Psoas muscle (tissue), 8 donors: ENCODE results near the gene INSL4. TPM values are rescaled to one million over a fixed set of nuclear protein-coding genes. Genes with fewer than 3 reads are reported as not detected.

ENCODE experiments used
- ATAC-seq, 4 donors: fragments of 200-7000 bp; cut with Tn5 transposase; one replicate each; pipeline ENCODE4 v1.9.1; 2020; ENCODE audit warnings: moderate library complexity in 3 of 4, mild to moderate bottlenecking in 2 of 4
- DNase-seq, 2 donors: peaks; one replicate each; pipeline ENCODE4 v3.0.0-alpha.2; 2020
- H3K27ac ChIP-seq: fragments of 200-600 bp; one replicate; pipeline ENCODE4 v1.8.0; 2022
- H3K27me3 ChIP-seq, 3 donors: fragments of 200-600 bp in 1 of 3; one replicate each; pipeline versions ENCODE4 v1.6.1 to v1.8.0; 2013 to 2022; ENCODE audit warnings: low read length in 2 of 3, mild to moderate bottlenecking in 2 of 3, moderate library complexity in 1 of 3; ENCODE audit not compliant: insufficient read depth in 3 of 3
- H3K36me3 ChIP-seq, 2 donors: fragments of 200-600 bp in 1 of 2; one replicate each; pipeline versions ENCODE4 v1.6.1 to v1.8.0; 2013 to 2022; ENCODE audit warnings: low read depth in 1 of 2, mild to moderate bottlenecking in 1 of 2, moderate library complexity in 1 of 2; ENCODE audit not compliant: insufficient read depth in 1 of 2
- H3K4me1 ChIP-seq: fragments of 200-600 bp; one replicate; pipeline ENCODE4 v1.8.0; 2022
- H3K4me3 ChIP-seq: fragments of 200-600 bp; one replicate; pipeline ENCODE4 v1.8.0; 2022; ENCODE audit warnings: mild to moderate bottlenecking
- H3K9me3 ChIP-seq: fragments of 200-600 bp; one replicate; pipeline ENCODE4 v1.8.0; 2022
- WGBS, 3 donors: extraction: QIAGEN DNeasy Blood & Tissue Kit; methylation state at CpG; one replicate each; pipeline versions ENCODE4 v1.1.6 to v1.1.7; 2013; 5-methylcytosine and 5-hydroxymethylcytosine counted together
- intact Hi-C, 2 donors: fragments of 100-400 bp; cut with DNase I; formaldehyde crosslinking; loops; one replicate each; pipeline versions ENCODE4 v1.11.0 to v1.14.2; 2022
- polyA plus RNA-seq, 3 donors: library from polyadenylated mRNA; stranded (reverse); fragments of 200-250 nt; gene quantifications; one replicate each; pipeline ENCODE4 v1.2.3, GENCODE V29; 2013
- total RNA-seq, 4 donors: library from RNA; stranded (reverse); fragmentation: NEBNext Ultra II Directional in 2 of 4; extraction: Animal tissue kit (Norgen Biotek cat#: 25700) in 2 of 4; gene quantifications; one replicate each; pipeline versions ENCODE4 v1.2.1 to v1.2.4, GENCODE V29; 2021 to 2023
- TF ChIP-seq, protein P1 (sequence below): fragments of 200-600 bp; IDR thresholded peaks from one replicate; pipeline ENCODE4 v1.8.0; 2022; ENCODE audit warnings: antibody characterized with exemption
- donor health status: healthy with polysubstance abuse.
- donor health status: DM: no; HTN: no; CAD: no; lungs with moderate emphysema.
- donor health status: Bipolar disorder and iron deficiency.
- donor health status: healthy.
- donor health status: DM: yes; HTN: yes; CAD: no.
- donor health status: DM: no; HTN: no; CAD: no.
- donor health status: DM: no; HTN: no; CAD: no.
- donor health status: DM: yes; HTN: yes; CAD: no.

INSL4 gene
- total and polyA plus RNA-seq, 7 donors, result 0.01 to 0.04 TPM; not detected in 5

DNA sequence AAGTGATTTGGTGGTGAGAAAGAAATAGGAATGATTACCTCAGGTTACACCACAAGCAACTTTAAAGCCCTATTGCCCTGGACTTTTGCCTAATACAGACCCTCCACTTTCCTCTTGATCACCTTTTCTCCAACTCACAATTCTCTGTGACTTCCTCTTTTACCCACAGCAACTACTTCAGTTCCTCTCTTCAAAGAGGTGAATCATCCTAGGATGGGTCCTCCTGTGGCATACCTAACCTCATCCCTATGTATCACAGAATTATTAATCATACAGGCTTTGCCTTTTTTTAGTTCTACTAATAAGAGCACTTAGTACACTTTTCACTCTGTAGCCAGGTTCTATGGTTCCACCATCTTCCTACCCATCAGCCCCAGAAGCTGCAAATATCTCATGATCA lies 26.1 kb upstream of the INSL4 start:
- no peak overlapping the region for H3K4me3 ChIP-seq
- DNase-seq, result no peak
- intact Hi-C loops, result no loop called here
- no peaks in the 10 kb centered on the region for H3K4me1 ChIP-seq
- TF ChIP-seq, protein P1, sequence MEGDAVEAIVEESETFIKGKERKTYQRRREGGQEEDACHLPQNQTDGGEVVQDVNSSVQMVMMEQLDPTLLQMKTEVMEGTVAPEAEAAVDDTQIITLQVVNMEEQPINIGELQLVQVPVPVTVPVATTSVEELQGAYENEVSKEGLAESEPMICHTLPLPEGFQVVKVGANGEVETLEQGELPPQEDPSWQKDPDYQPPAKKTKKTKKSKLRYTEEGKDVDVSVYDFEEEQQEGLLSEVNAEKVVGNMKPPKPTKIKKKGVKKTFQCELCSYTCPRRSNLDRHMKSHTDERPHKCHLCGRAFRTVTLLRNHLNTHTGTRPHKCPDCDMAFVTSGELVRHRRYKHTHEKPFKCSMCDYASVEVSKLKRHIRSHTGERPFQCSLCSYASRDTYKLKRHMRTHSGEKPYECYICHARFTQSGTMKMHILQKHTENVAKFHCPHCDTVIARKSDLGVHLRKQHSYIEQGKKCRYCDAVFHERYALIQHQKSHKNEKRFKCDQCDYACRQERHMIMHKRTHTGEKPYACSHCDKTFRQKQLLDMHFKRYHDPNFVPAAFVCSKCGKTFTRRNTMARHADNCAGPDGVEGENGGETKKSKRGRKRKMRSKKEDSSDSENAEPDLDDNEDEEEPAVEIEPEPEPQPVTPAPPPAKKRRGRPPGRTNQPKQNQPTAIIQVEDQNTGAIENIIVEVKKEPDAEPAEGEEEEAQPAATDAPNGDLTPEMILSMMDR, result no peak
- no peaks in the 10 kb centered on the region for H3K9me3 ChIP-seq
- H3K27ac ChIP-seq, result no peak overlapping the region
- no peak for ATAC-seq
- H3K27me3 ChIP-seq, result no peaks in the 10 kb centered on the region
- no peaks in the 10 kb centered on the region for H3K36me3 ChIP-seq

DNA sequence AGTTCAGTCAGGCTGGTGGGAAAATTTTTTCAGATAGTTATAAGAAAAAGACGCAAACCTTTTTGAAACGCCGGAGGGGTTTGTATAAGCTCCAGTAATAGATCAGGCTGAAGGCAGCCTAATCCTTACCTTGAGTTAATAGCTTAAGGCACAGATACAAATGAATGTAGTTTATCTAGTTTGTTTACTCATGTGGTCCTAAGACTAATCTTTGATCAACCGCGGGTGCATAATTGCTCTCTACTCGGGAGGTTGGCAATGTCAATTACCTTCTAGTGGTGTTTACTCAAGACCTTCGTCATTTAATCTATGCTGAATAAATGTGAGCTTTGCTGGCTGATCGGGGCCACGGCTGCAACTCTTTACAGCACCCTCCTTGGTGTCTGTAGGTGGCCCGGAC lies 665 bp upstream of the INSL4 start:
- no peaks in the 10 kb centered on the region for H3K4me1 ChIP-seq
- no peak for ATAC-seq
- WGBS, 3 donors, result 88 to 93% (median 92%) methylated on average over 10 of the region's 10 CpGs
- no peaks in the 10 kb centered on the region for H3K9me3 ChIP-seq
- H3K27me3 ChIP-seq, result peaks cover 0 to 2% (median 0%) of the 10 kb centered on the region in 3 donors
- no peaks in the 10 kb centered on the region for H3K36me3 ChIP-seq
- no peak overlapping the region for H3K27ac ChIP-seq
- H3K4me3 ChIP-seq, result no peak overlapping the region
- TF ChIP-seq, protein P1, result no peak
- intact Hi-C loops, result loop anchor here in 1 of 2 donors (5.0 kb wide), 1 partner anchor 33 kb away; no protein-coding TSS in a partner anchor
- no peak for DNase-seq

DNA sequence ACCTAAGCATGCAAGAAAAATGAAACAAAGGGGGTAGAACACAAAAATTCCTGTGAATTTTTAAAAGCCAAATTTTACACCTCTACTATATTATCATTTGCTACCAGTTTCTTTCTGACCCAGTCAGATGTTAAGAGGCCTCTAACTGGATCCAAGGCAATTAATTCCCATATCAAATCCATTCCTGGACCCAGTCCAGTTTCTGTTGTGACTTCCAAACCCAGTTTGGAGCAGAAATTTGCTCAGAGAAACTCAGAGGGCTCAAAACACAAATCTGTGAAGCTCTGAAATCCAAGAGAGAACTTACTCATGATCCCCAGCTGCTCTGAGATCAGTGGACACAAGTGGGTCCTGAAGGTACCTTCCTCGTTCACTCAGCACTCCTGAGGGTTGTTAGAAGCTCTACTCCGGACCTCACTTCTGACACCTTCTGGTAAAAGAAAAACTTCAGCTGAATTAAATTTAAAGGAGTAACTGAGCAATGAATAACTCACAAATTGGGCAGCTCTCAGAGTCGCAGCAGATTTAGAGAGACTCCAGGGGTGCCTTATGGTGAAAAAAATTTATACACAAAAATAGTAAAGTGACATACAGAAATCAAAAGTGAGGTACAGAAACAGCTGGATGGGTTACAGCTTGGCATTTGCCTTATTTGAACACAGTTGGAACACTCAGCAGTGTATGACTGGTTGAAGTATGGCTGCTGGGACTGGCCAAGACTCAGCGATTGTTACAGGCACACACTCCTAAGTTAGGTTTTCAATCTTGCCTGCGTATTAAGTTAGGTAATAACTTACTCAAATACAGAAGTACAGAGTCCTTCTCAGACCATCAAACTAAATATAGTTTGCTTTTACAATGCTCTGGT lies 32.4 kb downstream of the INSL4 start:
- DNase-seq, result no peak
- H3K27ac ChIP-seq, result no peak overlapping the region
- 18 to 21% (median 19%) methylated on average over 5 of the region's 5 CpGs for WGBS, 3 donors
- H3K9me3 ChIP-seq, result no peaks in the 10 kb centered on the region
- no peaks in the 10 kb centered on the region for H3K36me3 ChIP-seq
- H3K4me1 ChIP-seq, result no peaks in the 10 kb centered on the region
- no peak overlapping the region for H3K4me3 ChIP-seq
- ATAC-seq, result no peak
- intact Hi-C loops, result no loop called here
- no peaks in the 10 kb centered on the region for H3K27me3 ChIP-seq
- TF ChIP-seq, protein P1, result peak; percentile 4

DNA sequence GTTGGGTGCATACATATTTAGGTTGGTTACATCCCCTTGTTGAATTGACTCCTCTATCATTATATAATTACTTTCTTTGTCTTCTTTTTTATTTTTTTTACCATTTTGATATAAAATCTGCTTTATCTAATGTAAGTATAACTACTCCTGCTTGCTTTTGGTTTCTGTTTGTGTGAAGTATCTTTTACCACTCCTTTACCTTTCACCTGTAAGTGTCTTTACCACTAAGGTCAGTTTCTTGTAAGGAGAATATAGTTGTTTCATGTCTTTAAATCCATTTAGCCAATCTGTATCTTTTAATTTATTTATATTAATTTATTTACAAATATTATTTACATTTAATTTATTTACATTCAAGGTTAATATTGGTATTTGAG lies 33.0 kb downstream of the INSL4 start:
- TF ChIP-seq, protein P1, result no peak
- intact Hi-C loops, result no loop called here
- ATAC-seq, result no peak

DNA sequence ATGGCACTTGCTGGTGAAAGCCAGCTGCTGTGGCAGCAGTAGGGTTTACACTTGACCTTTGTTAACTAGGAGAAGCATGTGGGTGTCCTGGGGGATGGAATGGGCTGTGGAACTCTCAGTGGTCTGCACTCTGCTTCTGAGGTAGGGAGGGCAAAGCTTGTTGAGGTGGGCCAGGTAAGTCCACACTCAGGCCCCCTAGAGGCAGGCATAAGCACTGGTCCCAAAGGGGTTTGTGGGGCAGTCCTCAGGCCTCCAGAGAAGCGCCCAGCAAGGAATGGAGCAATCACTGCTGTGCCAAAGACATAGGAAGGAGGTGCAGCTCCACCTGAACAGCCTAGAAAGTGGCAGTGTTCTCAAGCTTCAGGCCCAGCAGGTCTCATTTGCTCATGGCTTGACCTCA lies 34.7 kb downstream of the INSL4 start:
- no peaks in the 10 kb centered on the region for H3K36me3 ChIP-seq
- H3K9me3 ChIP-seq, result no peaks in the 10 kb centered on the region
- no peak overlapping the region for H3K27ac ChIP-seq
- ATAC-seq (no peak), DNase-seq (no peak)
- H3K4me1 ChIP-seq, result no peaks in the 10 kb centered on the region
- intact Hi-C loops, result no loop called here
- 45 to 94% (median 88%) methylated on average over 1 of the region's 1 CpG for WGBS, 3 donors
- TF ChIP-seq, protein P1, result no peak
- H3K4me3 ChIP-seq, result no peak overlapping the region
- H3K27me3 ChIP-seq, result no peaks in the 10 kb centered on the region

More for the DNA sequence above, 33.0 kb downstream of the INSL4 start:
- DNase-seq, result no peak
- Histone ChIP-seq H3K4me3 (no peak overlapping the region), H3K36me3 (no peaks in the 10 kb centered on the region), H3K4me1 (no peaks in the 10 kb centered on the region), H3K9me3 (no peaks in the 10 kb centered on the region), H3K27me3 (no peaks in the 10 kb centered on the region), H3K27ac (no peak overlapping the region)
